Fibroblast of villous mesenchyme (primary cell): ENCODE measurements around the gene GGA1. TPM values are rescaled to one million over a fixed set of nuclear protein-coding genes. Genes with fewer than 3 reads are reported as not detected.

Source experiments
- DNase-seq: peaks from one replicate; pipeline ENCODE4 v3.0.0-alpha.2; 2010; ENCODE audit warnings: low read depth
- H3K4me3 ChIP-seq: 2 replicates; pipeline ENCODE4 v1.5.1; 2011; ENCODE audit warnings: low read depth, mild to moderate bottlenecking, low read length
- small RNA-seq: library from RNA; depleted of rRNA; stranded (forward); fragments of <200 nt; gene quantifications from one replicate; pipeline ENCODE3, GENCODE V24; 2012
- total RNA-seq: library from RNA; depleted of rRNA; stranded (reverse); fragments of >200 nt; gene quantifications from 2 replicates; pipeline ENCODE4 v1.2.3, GENCODE V29; 2012
- TF ChIP-seq, protein P1 (sequence below): IDR thresholded peaks from 2 replicates; pipeline ENCODE4 v1.5.1; 2012; ENCODE audit warnings: low read depth, mild to moderate bottlenecking, low read length; ENCODE audit not compliant: insufficient read depth

GGA1 gene
- total RNA-seq, 1 donor, result 33.2 TPM

DNA sequence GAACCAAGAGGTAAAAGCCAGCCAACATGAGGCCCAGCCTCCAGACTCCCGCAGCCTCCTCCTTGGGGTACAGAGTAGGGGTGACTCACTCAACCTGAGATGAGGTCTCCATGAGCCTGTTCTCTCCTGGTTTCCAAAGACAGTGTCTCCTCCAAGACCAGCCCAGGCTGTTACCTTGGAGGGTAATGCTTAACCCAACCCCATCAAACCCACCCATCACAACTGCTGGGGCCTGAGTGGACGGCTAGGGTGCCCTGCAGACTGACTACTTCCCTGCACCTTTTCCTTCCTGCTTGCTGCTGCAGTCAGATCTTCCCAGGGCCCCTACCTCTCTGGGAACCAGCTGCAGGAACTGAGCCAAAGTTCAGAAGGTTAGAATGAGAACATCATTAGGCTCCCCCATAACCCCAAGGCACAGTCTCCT lies 72.4 kb downstream of the GGA1 start:
- TF ChIP-seq, protein P1, sequence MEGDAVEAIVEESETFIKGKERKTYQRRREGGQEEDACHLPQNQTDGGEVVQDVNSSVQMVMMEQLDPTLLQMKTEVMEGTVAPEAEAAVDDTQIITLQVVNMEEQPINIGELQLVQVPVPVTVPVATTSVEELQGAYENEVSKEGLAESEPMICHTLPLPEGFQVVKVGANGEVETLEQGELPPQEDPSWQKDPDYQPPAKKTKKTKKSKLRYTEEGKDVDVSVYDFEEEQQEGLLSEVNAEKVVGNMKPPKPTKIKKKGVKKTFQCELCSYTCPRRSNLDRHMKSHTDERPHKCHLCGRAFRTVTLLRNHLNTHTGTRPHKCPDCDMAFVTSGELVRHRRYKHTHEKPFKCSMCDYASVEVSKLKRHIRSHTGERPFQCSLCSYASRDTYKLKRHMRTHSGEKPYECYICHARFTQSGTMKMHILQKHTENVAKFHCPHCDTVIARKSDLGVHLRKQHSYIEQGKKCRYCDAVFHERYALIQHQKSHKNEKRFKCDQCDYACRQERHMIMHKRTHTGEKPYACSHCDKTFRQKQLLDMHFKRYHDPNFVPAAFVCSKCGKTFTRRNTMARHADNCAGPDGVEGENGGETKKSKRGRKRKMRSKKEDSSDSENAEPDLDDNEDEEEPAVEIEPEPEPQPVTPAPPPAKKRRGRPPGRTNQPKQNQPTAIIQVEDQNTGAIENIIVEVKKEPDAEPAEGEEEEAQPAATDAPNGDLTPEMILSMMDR, result no peak
- DNase-seq, result peak; percentile 47

DNA sequence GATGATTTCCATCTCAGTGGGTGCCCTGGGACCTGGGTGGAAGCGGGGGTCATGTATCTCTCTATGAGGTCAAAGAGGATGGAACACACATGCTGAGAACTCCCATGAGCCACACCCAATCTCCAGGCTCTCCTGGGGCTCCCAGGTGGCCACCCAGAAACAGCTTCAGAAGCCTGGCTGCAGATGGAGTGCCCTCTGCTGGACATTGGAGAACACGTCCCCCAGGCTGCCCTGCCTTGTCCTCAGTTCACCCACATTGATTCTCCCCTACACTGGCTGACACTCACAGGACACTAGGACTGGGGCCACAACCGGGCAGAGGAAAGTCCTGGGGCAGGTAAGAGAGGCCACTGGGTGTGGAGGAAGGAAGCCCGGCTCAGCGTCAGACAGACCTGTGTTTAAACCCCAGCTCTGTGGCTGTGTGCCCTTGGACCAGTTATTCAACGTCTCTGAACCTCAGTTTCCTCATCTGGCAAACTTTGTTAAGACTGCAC lies 73.0 kb downstream of the GGA1 start:
- TF ChIP-seq, protein P1, result peak; percentile 92
- no peak overlapping the region for H3K4me3 ChIP-seq
- peak; percentile 83 for DNase-seq

More for the DNA sequence above, 72.4 kb downstream of the GGA1 start:
- no peak overlapping the region for H3K4me3 ChIP-seq

Small RNAs within 50 kb of the gene (small RNA-seq; reads per million reads assigned to genes)
- gene RF00017 (not detected), gene RN7SL385P (not detected)

Other genes with a start within 250 kb of the GGA1 start
- gene ELFN2, start 181.4 kb upstream of the GGA1 start, total RNA-seq, result under 0.01 and 0.32 TPM in 2 replicates
- gene MFNG, start 122.5 kb upstream of the GGA1 start, total RNA-seq, result under 0.01 TPM in 1 of 2 replicates, not detected in the other
- 3.0 and 3.5 TPM in 2 replicates for gene CARD10, start 89.4 kb upstream of the GGA1 start, total RNA-seq
- 22.9 and 33.2 TPM in 2 replicates for gene CDC42EP1, start 48.4 kb upstream of the GGA1 start, total RNA-seq
- gene LGALS2, start 28.7 kb upstream of the GGA1 start, total RNA-seq, result not detected in 2 replicates
- gene SH3BP1, start 30.8 kb downstream of the GGA1 start, total RNA-seq, result 9.0 and 11.2 TPM in 2 replicates
- gene PDXP, start 49.9 kb downstream of the GGA1 start, total RNA-seq, result 9.0 and 9.9 TPM in 2 replicates
- 3,707 and 5,728 TPM in 2 replicates for gene LGALS1, start 66.8 kb downstream of the GGA1 start, total RNA-seq
- 7.3 and 10.3 TPM in 2 replicates for gene NOL12, start 77.5 kb downstream of the GGA1 start, total RNA-seq
- 121 and 141 TPM in 2 replicates for gene TRIOBP, start 88.2 kb downstream of the GGA1 start, total RNA-seq
- 20.3 and 31.1 TPM in 2 replicates for gene GCAT, start 199.1 kb downstream of the GGA1 start, total RNA-seq
- under 0.01 TPM in 1 of 2 replicates, not detected in the other for gene GALR3, start 214.5 kb downstream of the GGA1 start, total RNA-seq
- 24.8 and 28.5 TPM in 2 replicates for gene ANKRD54, start 235.5 kb downstream of the GGA1 start, total RNA-seq
- 230 and 285 TPM in 2 replicates for gene EIF3L, start 240.6 kb downstream of the GGA1 start, total RNA-seq